IMR-90 (cell line): ENCODE data around the gene SPTBN5. TPM values are rescaled to one million over a fixed set of nuclear protein-coding genes. Genes with fewer than 3 reads are reported as not detected.
A peak's percentile ranks its signal among the peaks of the same experiment; 100 is the strongest.

Experiments
- ATAC-seq: fragments of 200-7000 bp; cut with Tn5 transposase; 2 replicates; pipeline ENCODE4 v1.9.1; 2020; ENCODE audit warnings: low read depth, mild to moderate bottlenecking, moderate library complexity
- BruUV-seq: library from RNA; stranded (reverse); fragments of 400-500 nt; replicated peaks from 2 replicates; lab custom pipeline; 2021; lab: Mats Ljungman, UMichigan
- CTCF ChIA-PET: fragments of 300-600 bp; formaldehyde crosslinking; extraction: SDS; loops from one replicate; lab custom pipeline; 2021; ENCODE audit warnings: antibody characterized with exemption; lab: Yijun Ruan, JAX
- POLR2A ChIA-PET: fragments of 300-600 bp; sonication (Branson Sonifier 250); formaldehyde crosslinking; loops from one replicate; lab custom pipeline; 2022; ENCODE audit warnings: antibody characterized with exemption; ENCODE audit not compliant: unreplicated experiment; lab: Charles Lee
- DNase-seq: peaks from one replicate; pipeline ENCODE4 v3.0.0; 2013
- H2AFZ ChIP-seq: replicated peaks from 2 replicates; pipeline ENCODE3; 2013; ENCODE audit warnings: low read length, mild to moderate bottlenecking; ENCODE audit not compliant: poor library complexity
- H2AK5ac ChIP-seq: 2 replicates; pipeline ENCODE4 v1.6.1; 2013; ENCODE audit warnings: low read depth, low read length, inconsistent platforms
- H2AK9ac ChIP-seq: replicated peaks from 2 replicates; pipeline ENCODE3; 2013; ENCODE audit warnings: mild to moderate bottlenecking, low read depth, low read length, moderate library complexity; ENCODE audit not compliant: poor library complexity
- H2BK120ac ChIP-seq: 2 replicates; pipeline ENCODE4 v1.6.1; 2013; ENCODE audit warnings: low read depth, low read length, inconsistent platforms
- H2BK15ac ChIP-seq: 3 replicates; pipeline ENCODE4 v1.6.1; 2013; ENCODE audit warnings: low read depth, low read length, inconsistent platforms
- H2BK20ac ChIP-seq: 2 replicates; pipeline ENCODE4 v1.6.1; 2013; ENCODE audit warnings: low read depth, mild to moderate bottlenecking, inconsistent platforms, low read length, moderate library complexity
- H2BK5ac ChIP-seq: 2 replicates; pipeline ENCODE4 v1.6.1; 2013; ENCODE audit warnings: mild to moderate bottlenecking, low read depth, low read length, inconsistent platforms; ENCODE audit not compliant: poor library complexity, severe bottlenecking
- H3K14ac ChIP-seq: replicated peaks from 2 replicates; pipeline ENCODE4 v1.6.1; 2013; ENCODE audit warnings: low read depth, low read length, inconsistent platforms
- H3K18ac ChIP-seq: 2 replicates; pipeline ENCODE4 v1.6.1; 2013; ENCODE audit warnings: low read depth, low read length, control low read depth
- H3K23ac ChIP-seq: 2 replicates; pipeline ENCODE4 v1.6.1; 2013; ENCODE audit warnings: low read depth, low read length, inconsistent platforms
- H3K27ac ChIP-seq: 2 replicates; pipeline ENCODE4 v1.5.1; 2013; ENCODE audit warnings: mild to moderate bottlenecking, control low read depth, low read length; ENCODE audit not compliant: insufficient read depth
- H3K27me3 ChIP-seq: 2 replicates; pipeline ENCODE4 v1.6.1; 2013; ENCODE audit warnings: low read length; ENCODE audit not compliant: control insufficient read depth, insufficient read depth
- H3K36me3 ChIP-seq: 2 replicates; pipeline ENCODE4 v1.6.1; 2013; ENCODE audit warnings: low read length, mixed read lengths; ENCODE audit not compliant: control insufficient read depth, insufficient read depth
- H3K4ac ChIP-seq: 2 replicates; pipeline ENCODE4 v1.6.1; 2013; ENCODE audit warnings: low read depth, low read length, inconsistent platforms
- H3K4me1 ChIP-seq: 2 replicates; pipeline ENCODE4 v1.6.1; 2013; ENCODE audit warnings: low read length, mixed read lengths; ENCODE audit not compliant: control insufficient read depth, insufficient read depth
- H3K4me2 ChIP-seq: 2 replicates; pipeline ENCODE4 v1.6.1; 2013; ENCODE audit warnings: low read depth, mild to moderate bottlenecking, control low read depth, low read length, moderate library complexity
- H3K4me3 ChIP-seq: 2 replicates; pipeline ENCODE4 v1.5.1; 2013; ENCODE audit warnings: low read depth, mild to moderate bottlenecking, control low read depth, low read length, moderate library complexity; ENCODE audit not compliant: insufficient read depth
- H3K56ac ChIP-seq: 2 replicates; pipeline ENCODE4 v1.6.1; 2013; ENCODE audit warnings: low read length, inconsistent platforms; ENCODE audit not compliant: insufficient read depth; ENCODE audit errors: extremely low read depth
- H3K79me1 ChIP-seq, 2 experiments: 2 replicates each; pipeline ENCODE4 v1.6.1; 2013; ENCODE audit warnings: low read length in 2 of 2, inconsistent platforms in 1 of 2, low read depth in 1 of 2
- H3K9ac ChIP-seq: 2 replicates; pipeline ENCODE4 v1.6.1; 2013; ENCODE audit warnings: low read depth, low read length, control low read depth
- H3K9me1 ChIP-seq: 2 replicates; pipeline ENCODE4 v1.6.1; 2013; ENCODE audit warnings: low read length, inconsistent platforms; ENCODE audit not compliant: insufficient read depth
- H3K9me3 ChIP-seq: 2 replicates; pipeline ENCODE4 v1.6.1; 2013; ENCODE audit warnings: low read length; ENCODE audit not compliant: control insufficient read depth, insufficient read depth
- H4K20me1 ChIP-seq: 2 replicates; pipeline ENCODE4 v1.6.1; 2013; ENCODE audit warnings: low read length, inconsistent platforms; ENCODE audit not compliant: insufficient read depth
- H4K5ac ChIP-seq: 2 replicates; pipeline ENCODE4 v1.6.1; 2013; ENCODE audit warnings: mild to moderate bottlenecking, low read depth, low read length, control low read depth
- H4K8ac ChIP-seq, 2 experiments: 2 replicates each; pipeline ENCODE4 v1.6.1; 2013; ENCODE audit warnings: low read depth in 2 of 2, low read length in 2 of 2, control low read depth in 1 of 2, inconsistent platforms in 1 of 2
- H4K91ac ChIP-seq: 2 replicates; pipeline ENCODE4 v1.6.1; 2013; ENCODE audit warnings: low read depth, low read length, inconsistent platforms; ENCODE audit not compliant: insufficient read depth
- CEBPB ChIP-seq: IDR thresholded peaks from 2 replicates; pipeline ENCODE4 v1.6.1; 2012; ENCODE audit warnings: low read depth, low read length, improper control_type of control experiment
- CTCF ChIP-seq: conservative IDR thresholded peaks from 2 replicates; pipeline ENCODE4 v1.5.1; 2012; ENCODE audit warnings: mild to moderate bottlenecking, low read depth, low read length, improper control_type of control experiment
- ELK1 ChIP-seq: fragments of 150-350 bp; IDR thresholded peaks from 2 replicates; pipeline ENCODE4 v1.6.1; 2016; ENCODE audit warnings: low read depth, mild to moderate bottlenecking, low read length, moderate library complexity, borderline replicate concordance
- MAZ ChIP-seq: IDR thresholded peaks from 2 replicates; pipeline ENCODE4 v1.6.1; 2012; ENCODE audit warnings: low read depth, mild to moderate bottlenecking, low read length, improper control_type of control experiment, moderate library complexity, borderline replicate concordance
- MXI1 ChIP-seq: IDR thresholded peaks from 2 replicates; pipeline ENCODE4 v1.6.1; 2012; ENCODE audit warnings: low read depth, mild to moderate bottlenecking, low read length, moderate library complexity, borderline replicate concordance
- NFE2L2 ChIP-seq: fragments of 150-350 bp; IDR thresholded peaks from 2 replicates; pipeline ENCODE4 v1.6.1; 2016; ENCODE audit warnings: low read depth, mild to moderate bottlenecking, low read length
- POLR2A ChIP-seq: IDR thresholded peaks from 2 replicates; pipeline ENCODE4 v1.6.1; 2012; ENCODE audit warnings: mild to moderate bottlenecking, low read depth, low read length
- RAD21 ChIP-seq: IDR thresholded peaks from 2 replicates; pipeline ENCODE4 v1.6.1; 2012; ENCODE audit warnings: low read length, improper control_type of control experiment
- RCOR1 ChIP-seq: IDR thresholded peaks from 2 replicates; pipeline ENCODE4 v1.6.1; 2012; ENCODE audit warnings: mild to moderate bottlenecking, low read length, improper control_type of control experiment; ENCODE audit not compliant: insufficient replicate concordance
- WGBS, 2 experiments: methylation state at CpG; one replicate each; pipeline versions ENCODE4 v1.1.5 to v1.1.7; 2013; ENCODE audit warnings: missing lambda C conversion rate in 2 of 2; ENCODE audit not compliant: insufficient read length in 1 of 2; ENCODE audit errors: extremely low coverage in 2 of 2; 5-methylcytosine and 5-hydroxymethylcytosine counted together
- dilution Hi-C: fragments of 300-500 bp; cut with HindIII; formaldehyde crosslinking; loops from one replicate; pipeline ENCODE4 v1.14.3; 2018; ENCODE audit warnings: low sequenced_read_pairs; ENCODE audit not compliant: unreplicated experiment
- in situ Hi-C: fragments of 300-500 bp; cut with MboI; formaldehyde crosslinking; loops from 3 replicates; pipeline ENCODE4 v1.14.3; 2019; ENCODE audit warnings: low sequenced_read_pairs, inconsistent platforms, mixed read lengths
- intact Hi-C: fragments of 100-400 bp; cut with micrococcal nuclease; formaldehyde crosslinking; loops from 2 replicates; pipeline ENCODE4 v1.10.0; 2022
- polyA plus RNA-seq, 3 experiments: library from polyadenylated mRNA; depleted of rRNA; stranded (reverse); fragments of >200 nt; gene quantifications; 2 replicates each; pipeline ENCODE4 v1.2.3, GENCODE V29; 2012; ENCODE audit warnings: low replicate concordance in 1 of 3
- total RNA-seq: library from RNA; depleted of rRNA; stranded (reverse); fragments of >200 nt; gene quantifications from 2 replicates; pipeline ENCODE4 v1.2.3, GENCODE V29; 2012

SPTBN5 gene
- total and polyA plus RNA-seq, 2 of the 4 experiments (the other 2 are of a cell fraction): under 0.01 to 0.38 TPM

GRCh38 chr15:41928100-41928499 lies 34.2 kb upstream of the SPTBN5 start:
- H2AFZ ChIP-seq: no peak overlapping the region
- CTCF ChIA-PET: no interaction called here
- no peak overlapping the region for H3K4ac ChIP-seq
- dilution Hi-C loops: no loop called here
- no peak overlapping the region for H4K5ac ChIP-seq
- no peaks in the 10 kb centered on the region for H3K9me3 ChIP-seq
- in situ Hi-C loops: no loop called here
- no peak overlapping the region; the same call in 2 of the 3 replicates for H2BK15ac ChIP-seq
- H2BK120ac ChIP-seq: no peak overlapping the region
- H3K9ac ChIP-seq: no peak overlapping the region
- POLR2A ChIA-PET: no interaction called here
- peaks cover 35% of the 10 kb centered on the region for H3K9me1 ChIP-seq
- no peaks in the 10 kb centered on the region for H3K36me3 ChIP-seq
- no peak overlapping the region for H3K27ac ChIP-seq
- peaks cover 27% of the 10 kb centered on the region for H3K4me1 ChIP-seq
- H3K79me1 ChIP-seq: peaks cover 30 to 79% of the 10 kb centered on the region in 2 experiments
- no peak overlapping the region for H3K4me3 ChIP-seq
- TF ChIP-seq POLR2A: no peak
- no peak for TF ChIP-seq MAZ
- no peak for TF ChIP-seq RAD21
- TF ChIP-seq RCOR1: no peak
- TF ChIP-seq NFE2L2: no peak
- TF ChIP-seq CTCF: no peak
- no peak for TF ChIP-seq MXI1
- no peak for TF ChIP-seq CEBPB
- TF ChIP-seq ELK1: no peak
- no peak overlapping the region for H4K91ac ChIP-seq
- 71% methylated on average over 3 of the region's 6 CpGs; no CpG with 5 or more reads in 1 of the 2 experiments for WGBS, 2 experiments
- no peak overlapping the region for H2BK20ac ChIP-seq
- no peak for DNase-seq
- no peak overlapping the region for H3K56ac ChIP-seq
- H4K8ac ChIP-seq: no peak overlapping the region
- BruUV-seq: no TSS peak
- no peak overlapping the region for H3K14ac ChIP-seq
- no peaks in the 10 kb centered on the region for H3K27me3 ChIP-seq
- H3K18ac ChIP-seq: no peak overlapping the region
- H3K4me2 ChIP-seq: peak overlapping the region; percentile 8; the same call in 1 of the 2 replicates
- H4K20me1 ChIP-seq: peaks cover 14% of the 10 kb centered on the region
- intact Hi-C loops: no loop called here
- H2AK9ac ChIP-seq: no peak overlapping the region
- ATAC-seq: no peak
- no peak overlapping the region for H3K23ac ChIP-seq
- no peak overlapping the region for H2BK5ac ChIP-seq
- no peak overlapping the region for H2AK5ac ChIP-seq
